GM12873 (cell line): ENCODE results near the gene COQ8B.

Experiments
- TF ChIP-seq, protein P1 (sequence below): IDR thresholded peaks from 2 replicates; pipeline ENCODE4 v1.5.1; 2012; ENCODE audit warnings: low read depth, mild to moderate bottlenecking, moderate library complexity, low read length, control low read depth; ENCODE audit not compliant: insufficient read depth; ENCODE audit errors: missing control alignments

The COQ8B gene

DNA sequence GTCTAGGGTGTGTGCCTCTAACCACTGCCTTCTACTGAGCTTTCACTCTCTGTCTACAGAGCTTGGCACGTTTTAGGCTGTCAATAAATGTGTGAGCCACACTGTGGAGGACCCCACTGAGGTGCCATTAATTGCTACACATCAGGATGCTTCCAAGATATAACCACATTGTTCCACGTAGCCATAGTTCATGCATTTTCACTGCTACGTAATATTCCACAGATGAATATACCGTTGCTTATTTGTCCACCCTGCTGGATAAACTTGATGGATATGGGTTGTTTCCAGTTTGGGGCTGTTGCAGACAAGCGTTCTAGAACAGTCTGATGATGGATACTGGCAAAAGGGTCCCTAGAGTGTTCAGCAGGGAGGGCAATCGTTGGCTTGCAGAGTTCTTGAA, 14.9 kb downstream of the COQ8B start:
- TF ChIP-seq, protein P1, sequence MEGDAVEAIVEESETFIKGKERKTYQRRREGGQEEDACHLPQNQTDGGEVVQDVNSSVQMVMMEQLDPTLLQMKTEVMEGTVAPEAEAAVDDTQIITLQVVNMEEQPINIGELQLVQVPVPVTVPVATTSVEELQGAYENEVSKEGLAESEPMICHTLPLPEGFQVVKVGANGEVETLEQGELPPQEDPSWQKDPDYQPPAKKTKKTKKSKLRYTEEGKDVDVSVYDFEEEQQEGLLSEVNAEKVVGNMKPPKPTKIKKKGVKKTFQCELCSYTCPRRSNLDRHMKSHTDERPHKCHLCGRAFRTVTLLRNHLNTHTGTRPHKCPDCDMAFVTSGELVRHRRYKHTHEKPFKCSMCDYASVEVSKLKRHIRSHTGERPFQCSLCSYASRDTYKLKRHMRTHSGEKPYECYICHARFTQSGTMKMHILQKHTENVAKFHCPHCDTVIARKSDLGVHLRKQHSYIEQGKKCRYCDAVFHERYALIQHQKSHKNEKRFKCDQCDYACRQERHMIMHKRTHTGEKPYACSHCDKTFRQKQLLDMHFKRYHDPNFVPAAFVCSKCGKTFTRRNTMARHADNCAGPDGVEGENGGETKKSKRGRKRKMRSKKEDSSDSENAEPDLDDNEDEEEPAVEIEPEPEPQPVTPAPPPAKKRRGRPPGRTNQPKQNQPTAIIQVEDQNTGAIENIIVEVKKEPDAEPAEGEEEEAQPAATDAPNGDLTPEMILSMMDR, result no peak

DNA sequence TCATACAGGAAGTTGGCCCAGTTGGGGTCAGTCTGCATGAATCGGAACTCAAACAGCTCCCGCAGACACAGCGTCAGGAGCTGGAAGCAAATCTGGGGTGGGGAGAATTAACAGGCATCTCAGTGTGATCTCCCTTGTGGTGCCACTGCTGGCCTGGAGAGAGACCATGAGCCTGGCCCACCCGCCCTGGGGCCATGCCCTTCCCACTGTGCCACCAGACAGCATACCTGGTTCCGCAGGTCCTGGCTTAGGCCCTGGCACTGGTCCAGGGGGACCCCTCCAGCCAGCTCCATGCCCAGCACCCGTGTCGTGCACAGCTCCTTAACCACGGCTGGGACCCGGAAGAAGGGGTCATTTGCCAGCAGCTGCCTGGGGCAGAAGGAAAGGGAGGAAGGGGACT, 16.6 kb downstream of the COQ8B start:
- TF ChIP-seq, protein P1, result no peak

DNA sequence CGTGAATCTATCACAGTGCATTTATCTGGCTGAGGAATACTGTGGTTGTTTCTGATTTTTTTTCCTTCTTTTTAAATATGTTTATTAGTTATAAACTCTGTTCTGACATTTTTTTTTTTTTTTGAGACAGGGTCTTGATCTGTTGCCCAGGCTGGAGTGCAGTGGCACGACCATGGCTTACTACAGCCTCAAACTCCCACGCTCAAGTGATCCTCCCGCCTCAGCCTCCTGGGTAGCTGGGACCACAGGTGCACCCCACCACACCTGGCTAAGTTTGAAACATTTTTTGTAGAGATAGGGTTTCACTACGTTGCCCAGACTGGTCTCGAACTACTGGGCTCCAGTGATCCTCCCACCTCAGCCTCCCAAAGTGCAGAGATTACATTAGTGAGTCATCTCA, 19.7 kb downstream of the COQ8B start:
- TF ChIP-seq, protein P1, result no peak

DNA sequence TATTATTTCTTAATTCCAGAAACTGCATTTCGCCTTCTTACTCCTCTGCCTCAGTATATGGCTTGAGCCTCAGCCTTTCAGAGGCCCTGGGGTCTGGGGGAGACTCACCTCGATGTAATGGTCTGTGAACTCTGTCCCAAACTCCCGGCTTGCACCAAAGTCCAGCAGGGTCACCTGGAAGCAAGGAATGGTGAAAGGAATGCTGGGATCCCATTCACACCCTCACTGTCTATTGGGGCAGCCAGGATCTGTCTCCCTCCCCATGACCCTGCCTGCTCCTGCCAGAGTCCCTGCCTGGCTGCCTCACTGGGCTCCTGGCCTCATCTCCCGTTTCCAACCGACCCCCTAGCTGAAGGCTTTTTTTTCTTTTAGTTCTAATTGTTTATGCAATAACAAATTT, 20.8 kb downstream of the COQ8B start:
- TF ChIP-seq, protein P1, result no peak

DNA sequence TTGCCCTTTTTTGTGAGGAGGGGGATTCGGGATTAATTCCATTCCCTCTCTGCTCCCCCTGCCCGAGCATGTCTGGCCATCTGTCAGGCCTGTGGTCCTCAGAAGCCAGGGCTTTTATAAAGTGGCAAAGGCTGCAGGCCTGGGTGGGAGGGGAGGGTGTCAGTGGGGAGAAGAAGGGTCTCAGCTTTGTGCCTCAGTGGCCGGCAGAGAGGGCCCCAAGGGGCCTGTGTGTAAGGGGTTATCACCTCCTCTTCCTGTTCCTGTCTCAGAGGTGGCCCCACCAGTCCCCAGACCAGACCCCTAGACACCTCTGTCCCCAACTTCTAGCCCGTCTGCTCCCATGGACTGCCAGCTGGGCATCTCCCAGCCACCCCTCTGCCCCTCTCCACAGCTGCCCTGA, 22.8 kb downstream of the COQ8B start:
- TF ChIP-seq, protein P1, result no peak

DNA sequence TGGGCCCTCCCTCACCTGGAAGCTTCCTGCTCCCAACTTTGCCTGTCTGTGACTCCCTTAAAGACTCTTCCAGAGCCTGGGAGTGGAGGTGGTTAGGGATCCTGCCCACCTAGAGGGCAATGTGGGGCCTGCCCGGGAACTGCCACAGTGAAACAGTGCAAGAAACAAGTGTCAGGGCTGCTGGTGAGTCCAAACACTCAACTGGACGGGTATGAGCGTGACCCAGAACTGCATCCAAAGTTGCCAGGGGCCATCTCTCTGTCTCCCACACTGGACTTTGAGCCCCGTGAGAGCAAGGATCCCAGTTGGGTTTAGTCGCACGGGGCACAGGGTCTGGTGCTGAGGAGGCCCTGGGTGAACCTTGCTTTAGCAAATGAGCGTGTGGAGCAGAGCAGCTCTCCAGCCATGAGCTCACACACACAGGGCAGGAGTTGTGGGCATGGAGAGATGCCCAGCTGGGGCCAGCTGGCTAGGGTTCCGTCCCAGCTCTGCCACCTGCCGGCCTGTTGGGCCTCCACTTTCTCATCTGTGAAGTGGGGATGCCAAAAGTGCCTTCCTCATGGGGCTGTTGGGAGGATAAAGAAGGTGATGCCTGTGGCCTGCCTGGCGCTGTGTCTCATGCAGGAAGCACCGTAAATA, 23.4 kb downstream of the COQ8B start:
- TF ChIP-seq, protein P1, result no peak

DNA sequence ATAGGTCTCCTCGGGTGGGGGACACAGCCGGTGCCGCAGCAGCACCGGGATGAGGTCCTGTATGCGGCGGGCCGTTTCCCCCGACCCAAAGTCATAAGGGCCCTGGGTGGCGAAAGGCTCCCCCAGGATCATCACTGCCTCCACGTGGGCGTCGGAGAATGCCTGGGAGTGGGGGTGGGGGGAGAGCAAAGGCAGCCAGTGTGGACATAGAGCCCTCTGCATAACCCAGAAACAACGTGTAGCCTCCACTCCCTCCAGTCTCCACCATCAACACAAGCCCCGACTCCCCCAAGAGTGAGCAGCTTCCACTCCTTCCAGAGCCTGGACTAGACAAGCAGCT, 24.5 kb downstream of the COQ8B start:
- TF ChIP-seq, protein P1, result no peak
